T-cell (primary cell): ENCODE data around the gene PLCB4. TPM values are rescaled to one million over a fixed set of nuclear protein-coding genes. Genes with fewer than 3 reads are reported as not detected.

Experiments used
- ATAC-seq, 4 experiments: fragments of 200-7000 bp in 3 of 4; fragments of 150-1000 bp in 1 of 4; cut with Tn5 transposase; replicated peaks in 1 of 4; 1 replicate in 3 of 4; 2 replicates in 1 of 4; pipeline ENCODE4 v1.10.0; 2021; ENCODE audit warnings: moderate library complexity in 3 of 4, mild to moderate bottlenecking in 2 of 4, moderate number of reproducible peaks in 1 of 4
- CTCF ChIA-PET, 2 donors: fragments of 300-600 bp; sonication (Branson Sonifier 250); formaldehyde crosslinking; loops; one replicate each; lab custom pipeline; 2022; ENCODE audit warnings: antibody characterized with exemption in 2 of 2; lab: Charles Lee
- POLR2A ChIA-PET, 2 donors: fragments of 300-600 bp; sonication (Branson Sonifier 250); formaldehyde crosslinking; loops; one replicate each; lab custom pipeline; 2022; ENCODE audit warnings: antibody characterized with exemption in 2 of 2; lab: Charles Lee
- DNase-seq, 35 experiments: peaks; one replicate each; pipeline versions ENCODE4 v3.0.0 to v3.0.0-alpha.2; 2013 to 2023
- H3K27ac ChIP-seq: one replicate; pipeline ENCODE4 v1.5.1; 2013; ENCODE audit warnings: low read length
- H3K27me3 ChIP-seq, 2 experiments: replicated peaks in 1 of 2; 1 replicate in 1 of 2; 2 replicates in 1 of 2; pipeline versions ENCODE4 v1.6.1 to v1.7.0; 2013; ENCODE audit warnings: low read length in 1 of 2, mixed read lengths in 1 of 2; ENCODE audit not compliant: control insufficient read depth in 2 of 2, insufficient read depth in 2 of 2; ENCODE audit errors: extremely low read depth in 1 of 2
- H3K36me3 ChIP-seq, 2 donors: 1 replicate in 1 of 2; 2 replicates in 1 of 2; pipeline versions ENCODE4 v1.6.1 to v1.7.0; 2013; ENCODE audit warnings: low read length in 1 of 2; ENCODE audit not compliant: control insufficient read depth in 2 of 2, insufficient read depth in 1 of 2; ENCODE audit errors: extremely low read depth in 1 of 2
- H3K4me1 ChIP-seq, 2 experiments: 1 replicate in 1 of 2; 2 replicates in 1 of 2; pipeline versions ENCODE4 v1.6.1 to v1.7.0; 2013; ENCODE audit warnings: low read length in 2 of 2, mixed read lengths in 1 of 2; ENCODE audit not compliant: insufficient read depth in 2 of 2, control insufficient read depth in 1 of 2; ENCODE audit errors: extremely low read depth in 1 of 2
- H3K4me3 ChIP-seq, 2 donors: 1 replicate in 1 of 2; 2 replicates in 1 of 2; pipeline versions ENCODE4 v1.5.1 to v1.7.0; 2013; ENCODE audit warnings: mild to moderate bottlenecking in 2 of 2, low read length in 1 of 2, moderate library complexity in 1 of 2; ENCODE audit not compliant: control insufficient read depth in 1 of 2; ENCODE audit errors: extremely low read depth in 1 of 2
- H3K9me3 ChIP-seq: 2 replicates; pipeline ENCODE4 v1.7.0; 2013
- H3K27ac Mint-ChIP-seq, 2 donors: one replicate each; pipeline ENCODE4 v1.8.0; 2020 to 2021; ENCODE audit warnings: mild to moderate bottlenecking in 2 of 2, mixed read lengths in 2 of 2
- H3K27me3 Mint-ChIP-seq, 2 donors: one replicate each; pipeline ENCODE4 v1.8.0; 2021 to 2022; ENCODE audit warnings: mixed read lengths in 2 of 2
- H3K36me3 Mint-ChIP-seq: one replicate; pipeline ENCODE4 v1.8.0; 2021; ENCODE audit warnings: mixed read lengths
- H3K4me1 Mint-ChIP-seq, 3 donors: one replicate each; pipeline ENCODE4 v1.8.0; 2020 to 2022; ENCODE audit warnings: mixed read lengths in 3 of 3, mild to moderate bottlenecking in 1 of 3
- H3K4me3 Mint-ChIP-seq, 3 donors: one replicate each; pipeline ENCODE4 v1.8.0; 2020 to 2022; ENCODE audit warnings: mild to moderate bottlenecking in 3 of 3, mixed read lengths in 3 of 3, moderate library complexity in 3 of 3
- H3K9me3 Mint-ChIP-seq, 3 donors: one replicate each; pipeline ENCODE4 v1.8.0; 2020 to 2022; ENCODE audit warnings: mixed read lengths in 3 of 3
- WGBS: methylation state at CpG from one replicate; pipeline ENCODE4 v1.1.5; 2013; ENCODE audit warnings: missing lambda C conversion rate; ENCODE audit not compliant: insufficient coverage; 5-methylcytosine and 5-hydroxymethylcytosine counted together
- total RNA-seq, 35 experiments: library from RNA in 6 of 35; stranded (reverse) in 6 of 35; fragments of 120-200 nt in 1 of 35; gene quantifications; one replicate each; pipeline versions ENCODE4 v1.2.1 to v1.2.4 and lab custom pipeline; 2013 to 2026

Gene PLCB4
- total RNA-seq, 5 donors from 2014 or later (not counting 1 experiment from before 2014, with no cell fraction given) = 0.06 to 0.07 TPM; not detected in 3

GRCh38 chr20:9503526-9504245 is 434.8 kb downstream of the PLCB4 start:
- 13% methylated on average over 2 of the region's 9 CpGs for WGBS
- H3K9me3 ChIP-seq = no peaks in the 10 kb centered on the region
- Mint-ChIP-seq H3K4me3 (no peak overlapping the region), H3K27me3 (peaks cover 18 to 25% of the 10 kb centered on the region in 2 donors), H3K4me1 (no peaks in the 10 kb centered on the region), H3K27ac (no peak overlapping the region), H3K9me3 (no peaks in the 10 kb centered on the region), H3K36me3 (no peaks in the 10 kb centered on the region)
- CTCF ChIA-PET = no interaction called here
- H3K27me3 ChIP-seq = peaks cover 5 to 36% of the 10 kb centered on the region in 2 experiments
- H3K4me1 ChIP-seq = no peaks in the 10 kb centered on the region
- no peaks in the 10 kb centered on the region for H3K36me3 ChIP-seq
- POLR2A ChIA-PET = no interaction called here
- H3K4me3 ChIP-seq = no peak overlapping the region
- no peak overlapping the region for H3K27ac ChIP-seq
- no peak for DNase-seq
- no peak for ATAC-seq

- Histone ChIP-seq H3K27me3 (peaks cover 14 to 43% of the 10 kb centered on the region in 2 experiments), H3K4me1 (no peaks in the 10 kb centered on the region), H3K4me3 (no peak overlapping the region), H3K9me3 (no peaks in the 10 kb centered on the region), H3K27ac (no peak overlapping the region), H3K36me3 (no peaks in the 10 kb centered on the region)
- DNase-seq (no peak), ATAC-seq (no peak)
- Mint-ChIP-seq H3K9me3 (no peaks in the 10 kb centered on the region), H3K27me3 (peaks cover 32 to 45% of the 10 kb centered on the region in 2 donors), H3K36me3 (no peaks in the 10 kb centered on the region), H3K4me1 (no peaks in the 10 kb centered on the region), H3K4me3 (no peak overlapping the region), H3K27ac (no peak overlapping the region)
- CTCF ChIA-PET = no interaction called here
- 16% methylated on average over 33 of the region's 34 CpGs for WGBS
- POLR2A ChIA-PET = no interaction called here
Measured at GRCh38 chr20:9506280-9506821, 437.5 kb downstream of the PLCB4 start.

- Histone ChIP-seq H3K9me3 (no peaks in the 10 kb centered on the region), H3K4me3 (no peak overlapping the region), H3K4me1 (no peaks in the 10 kb centered on the region), H3K27me3 (peaks cover 14 to 43% of the 10 kb centered on the region in 2 experiments), H3K27ac (no peak overlapping the region), H3K36me3 (no peaks in the 10 kb centered on the region)
- Mint-ChIP-seq H3K4me1 (no peaks in the 10 kb centered on the region), H3K27me3 (peaks cover 36 to 49% of the 10 kb centered on the region in 2 donors), H3K9me3 (no peaks in the 10 kb centered on the region), H3K4me3 (no peak overlapping the region), H3K27ac (no peak overlapping the region), H3K36me3 (no peaks in the 10 kb centered on the region)
- no peak for DNase-seq
- CTCF ChIA-PET = no interaction called here
- POLR2A ChIA-PET = no interaction called here
- WGBS = 5% methylated on average over 30 of the region's 31 CpGs
- ATAC-seq = no peak
Measured at GRCh38 chr20:9506964-9507369, 438.1 kb downstream of the PLCB4 start.

- ChIA-PET POLR2A (no interaction called here), CTCF (no interaction called here)
- ATAC-seq (no peak), DNase-seq (no peak)
- Mint-ChIP-seq H3K4me3 (no peak overlapping the region), H3K36me3 (no peaks in the 10 kb centered on the region), H3K27me3 (peaks cover 38 to 52% of the 10 kb centered on the region in 2 donors), H3K27ac (no peak overlapping the region), H3K4me1 (no peaks in the 10 kb centered on the region), H3K9me3 (no peaks in the 10 kb centered on the region)
- H3K27me3 ChIP-seq = peaks cover 14 to 43% of the 10 kb centered on the region in 2 experiments
- H3K27ac ChIP-seq = no peak overlapping the region
- no peaks in the 10 kb centered on the region for H3K9me3 ChIP-seq
- H3K36me3 ChIP-seq = no peaks in the 10 kb centered on the region
- WGBS = 9% methylated on average over 30 of the region's 37 CpGs
- no peak overlapping the region for H3K4me3 ChIP-seq
- H3K4me1 ChIP-seq = no peaks in the 10 kb centered on the region
Measured at GRCh38 chr20:9507544-9508239, 438.8 kb downstream of the PLCB4 start.

GRCh38 chr20:9508240-9508661 is 439.4 kb downstream of the PLCB4 start:
- no peak for DNase-seq
- no peak overlapping the region for H3K27ac Mint-ChIP-seq
- H3K27me3 Mint-ChIP-seq = peaks cover 40 to 52% of the 10 kb centered on the region in 2 donors
- CTCF ChIA-PET = no interaction called here
- ATAC-seq = no peak
- POLR2A ChIA-PET = no interaction called here
- WGBS = 4% methylated on average over 8 of the region's 23 CpGs
- Histone ChIP-seq H3K9me3 (no peaks in the 10 kb centered on the region), H3K36me3 (no peaks in the 10 kb centered on the region), H3K4me3 (no peak overlapping the region), H3K4me1 (no peaks in the 10 kb centered on the region), H3K27me3 (peaks cover 14 to 43% of the 10 kb centered on the region in 2 experiments), H3K27ac (no peak overlapping the region)
- no peak overlapping the region for H3K4me3 Mint-ChIP-seq
- H3K36me3 Mint-ChIP-seq = no peaks in the 10 kb centered on the region
- no peaks in the 10 kb centered on the region for H3K9me3 Mint-ChIP-seq
- no peaks in the 10 kb centered on the region for H3K4me1 Mint-ChIP-seq

GRCh38 chr20:9508696-9509178 is 439.9 kb downstream of the PLCB4 start:
- no peak overlapping the region for H3K27ac Mint-ChIP-seq
- H3K27ac ChIP-seq = no peak overlapping the region
- no peaks in the 10 kb centered on the region for H3K36me3 ChIP-seq
- POLR2A ChIA-PET = no interaction called here
- 8% methylated on average over 24 of the region's 30 CpGs for WGBS
- no peaks in the 10 kb centered on the region for H3K36me3 Mint-ChIP-seq
- H3K27me3 Mint-ChIP-seq = peaks cover 41 to 54% of the 10 kb centered on the region in 2 donors
- H3K4me3 ChIP-seq = no peak overlapping the region
- DNase-seq (no peak), ATAC-seq (no peak)
- CTCF ChIA-PET = no interaction called here
- peaks cover 14 to 43% of the 10 kb centered on the region in 2 experiments for H3K27me3 ChIP-seq
- no peaks in the 10 kb centered on the region for H3K4me1 ChIP-seq
- H3K4me3 Mint-ChIP-seq = no peak overlapping the region
- H3K9me3 Mint-ChIP-seq = no peaks in the 10 kb centered on the region
- H3K9me3 ChIP-seq = no peaks in the 10 kb centered on the region
- no peaks in the 10 kb centered on the region for H3K4me1 Mint-ChIP-seq
